ENCODE results near the gene ABHD16A. TPM values are rescaled to one million over a fixed set of nuclear protein-coding genes. Genes with fewer than 3 reads are reported as not detected.

ABHD16A gene
- total and polyA plus RNA-seq, 2 of the 13 experiments (the other 11 are each of a cell fraction or from before 2014, with no cell fraction given): 43.5 to 45.4 TPM

DNA sequence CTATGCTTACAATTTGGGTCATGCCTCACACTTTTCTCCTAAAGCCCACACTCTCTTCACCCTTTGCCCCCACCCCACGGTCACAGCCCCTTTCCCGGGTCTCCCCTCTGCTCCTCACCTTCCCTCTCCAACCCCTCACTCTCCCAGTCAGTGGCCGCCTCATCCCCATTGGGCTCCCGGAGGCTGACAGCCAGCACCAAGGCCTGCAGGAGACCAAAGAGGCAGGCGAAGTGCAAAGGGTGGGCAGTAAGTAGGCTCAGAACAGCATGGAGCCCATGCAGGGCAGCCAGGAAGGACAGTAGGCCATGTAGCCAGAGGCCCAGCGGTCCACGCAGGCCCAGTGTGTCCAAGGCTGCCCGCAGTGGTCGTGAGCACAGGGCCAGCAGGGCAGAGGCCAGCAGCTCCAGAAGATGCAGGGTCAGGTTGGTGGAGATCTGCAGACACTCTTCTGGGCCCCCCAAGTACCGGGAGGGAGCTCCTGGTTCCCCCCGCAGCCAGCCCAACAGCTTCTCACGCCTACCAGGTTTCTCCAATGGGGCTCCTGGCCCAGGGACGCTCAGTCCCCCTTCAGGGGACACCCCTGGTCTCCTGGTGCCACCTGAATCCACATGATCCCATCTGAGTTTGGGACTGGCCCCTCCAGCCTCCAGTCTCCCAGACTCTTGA lies 44.0 kb downstream of the ABHD16A start (continued):
- TF ChIP-seq TFE3 (CRISPR knock-in tag; IDR thresholded peaks at IDR 0.05): no peak
- TF ChIP-seq ATAD3A (CRISPR knock-in tag; IDR thresholded peaks at IDR 0.05): peak; percentile 35; the same call in 1 of the 2 replicates
- no peak for TF ChIP-seq GZF1 (CRISPR knock-in tag; IDR thresholded peaks at IDR 0.05)
- peak; percentile 87 for TF ChIP-seq PAF1 (CRISPR knock-in tag; IDR thresholded peaks at IDR 0.05)
- TF ChIP-seq MAZ (IDR thresholded peaks at IDR 0.05; ENCODE audit: borderline replicate concordance, low read depth, low read length): no peak
- TF ChIP-seq MAZ (CRISPR knock-in tag; IDR thresholded peaks at IDR 0.05; ENCODE audit: low read depth): 0 out of 2 replicates have a peak, but pooled peaks have one; percentile 28
- peak; percentile 57; the same call in 1 of the 2 replicates for TF ChIP-seq SALL1 (CRISPR knock-in tag; IDR thresholded peaks at IDR 0.05)
- TF ChIP-seq HOXD1 (CRISPR knock-in tag; IDR thresholded peaks at IDR 0.05): no peak
- peak; percentile 10 for TF ChIP-seq RBM39 (IDR thresholded peaks at IDR 0.05; ENCODE audit: low read depth, low read length, poor library complexity, severe bottlenecking)
- TF ChIP-seq CHCHD3 (CRISPR knock-in tag; IDR thresholded peaks at IDR 0.05): 0 out of 2 replicates have a peak, but pooled peaks have one; percentile 27
- TF ChIP-seq ZC3H4 (CRISPR knock-in tag; IDR thresholded peaks at IDR 0.05; ENCODE audit: borderline replicate concordance): 0 out of 2 replicates have a peak, but pooled peaks have one; percentile 49
- 0 out of 2 replicates have a peak, but pooled peaks have one; percentile 14 for TF ChIP-seq ZMAT3 (CRISPR knock-in tag; conservative IDR thresholded peaks at IDR 0.05)
- no peak for TF ChIP-seq SETDB1 (CRISPR knock-in tag; IDR thresholded peaks at IDR 0.05; ENCODE audit: borderline replicate concordance)
- TF ChIP-seq, protein P1, sequence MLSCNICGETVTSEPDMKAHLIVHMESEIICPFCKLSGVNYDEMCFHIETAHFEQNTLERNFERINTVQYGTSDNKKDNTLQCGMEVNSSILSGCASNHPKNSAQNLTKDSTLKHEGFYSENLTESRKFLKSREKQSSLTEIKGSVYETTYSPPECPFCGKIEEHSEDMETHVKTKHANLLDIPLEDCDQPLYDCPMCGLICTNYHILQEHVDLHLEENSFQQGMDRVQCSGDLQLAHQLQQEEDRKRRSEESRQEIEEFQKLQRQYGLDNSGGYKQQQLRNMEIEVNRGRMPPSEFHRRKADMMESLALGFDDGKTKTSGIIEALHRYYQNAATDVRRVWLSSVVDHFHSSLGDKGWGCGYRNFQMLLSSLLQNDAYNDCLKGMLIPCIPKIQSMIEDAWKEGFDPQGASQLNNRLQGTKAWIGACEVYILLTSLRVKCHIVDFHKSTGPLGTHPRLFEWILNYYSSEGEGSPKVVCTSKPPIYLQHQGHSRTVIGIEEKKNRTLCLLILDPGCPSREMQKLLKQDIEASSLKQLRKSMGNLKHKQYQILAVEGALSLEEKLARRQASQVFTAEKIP (CRISPR knock-in tag; IDR thresholded peaks at IDR 0.05; ENCODE audit: borderline replicate concordance): no peak
- peak; percentile 47; the same call in 1 of the 2 replicates for TF ChIP-seq PHF8 (CRISPR knock-in tag; IDR thresholded peaks at IDR 0.05)
- no peak for TF ChIP-seq NR3C1 (CRISPR knock-in tag; IDR thresholded peaks at IDR 0.05)
- no peak for TF ChIP-seq ZNF354B (CRISPR knock-in tag; IDR thresholded peaks at IDR 0.05)
- TF ChIP-seq SNAI1 (CRISPR knock-in tag; IDR thresholded peaks at IDR 0.05; ENCODE audit: borderline replicate concordance): no peak
- no peak for TF ChIP-seq BHLHE40 (IDR thresholded peaks at IDR 0.05; ENCODE audit: low read length)
- peak; percentile 18; the same call in 1 of the 2 replicates for TF ChIP-seq MXD3 (CRISPR knock-in tag; IDR thresholded peaks at IDR 0.05)
- no peak for TF ChIP-seq REPIN1 (CRISPR knock-in tag; IDR thresholded peaks at IDR 0.05; ENCODE audit: borderline replicate concordance, low read depth)
- TF ChIP-seq, protein P2, sequence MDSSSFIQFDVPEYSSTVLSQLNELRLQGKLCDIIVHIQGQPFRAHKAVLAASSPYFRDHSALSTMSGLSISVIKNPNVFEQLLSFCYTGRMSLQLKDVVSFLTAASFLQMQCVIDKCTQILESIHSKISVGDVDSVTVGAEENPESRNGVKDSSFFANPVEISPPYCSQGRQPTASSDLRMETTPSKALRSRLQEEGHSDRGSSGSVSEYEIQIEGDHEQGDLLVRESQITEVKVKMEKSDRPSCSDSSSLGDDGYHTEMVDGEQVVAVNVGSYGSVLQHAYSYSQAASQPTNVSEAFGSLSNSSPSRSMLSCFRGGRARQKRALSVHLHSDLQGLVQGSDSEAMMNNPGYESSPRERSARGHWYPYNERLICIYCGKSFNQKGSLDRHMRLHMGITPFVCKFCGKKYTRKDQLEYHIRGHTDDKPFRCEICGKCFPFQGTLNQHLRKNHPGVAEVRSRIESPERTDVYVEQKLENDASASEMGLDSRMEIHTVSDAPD (CRISPR knock-in tag; IDR thresholded peaks at IDR 0.05): no peak
- TF ChIP-seq, protein P3, sequence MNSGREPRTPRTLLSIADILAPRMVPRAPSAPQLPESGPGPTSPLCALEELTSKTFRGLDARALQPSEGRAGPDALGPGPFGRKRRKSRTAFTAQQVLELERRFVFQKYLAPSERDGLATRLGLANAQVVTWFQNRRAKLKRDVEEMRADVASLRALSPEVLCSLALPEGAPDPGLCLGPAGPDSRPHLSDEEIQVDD (CRISPR knock-in tag; IDR thresholded peaks at IDR 0.05; ENCODE audit: borderline replicate concordance): no peak
